Activated CD8-positive, alpha-beta memory T cell treated with anti-CD3 and anti-CD28 coated beads for 1 hour (primary cell): Measurements from ENCODE around the gene AMPD3.
A peak's percentile ranks its signal among the peaks of the same experiment; 100 is the strongest.
"Not testable (repeated sequence)": the region's sequence is repeated elsewhere in the genome, so short reads cannot be mapped to it uniquely, and the experiment has no call there.

ENCODE experiments used
- DNase-seq, 2 donors: peaks; one replicate each; pipeline ENCODE4 v3.0.0-alpha.2; 2020; ENCODE audit warnings: low read depth in 1 of 2; ENCODE audit errors: extremely low read depth in 1 of 2

AMPD3 gene

DNA sequence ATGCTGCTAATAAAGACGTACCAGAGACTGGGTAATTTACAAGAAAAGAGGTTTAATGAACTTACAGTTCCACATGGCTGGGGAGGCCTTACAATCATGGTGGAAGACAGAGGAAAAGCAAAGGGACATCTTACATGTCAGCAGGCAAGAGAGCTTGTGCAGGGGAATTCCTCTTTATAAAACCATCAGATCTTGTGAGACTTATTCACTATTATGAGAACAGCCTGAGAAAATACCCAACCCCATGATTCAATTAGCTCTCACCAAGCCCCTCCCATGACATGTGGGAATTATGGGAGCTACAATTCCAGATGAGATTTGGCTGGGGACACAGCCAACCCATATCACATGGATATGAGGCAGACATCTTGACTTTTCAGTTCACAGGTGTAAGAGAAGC, 18.4 kb upstream of the AMPD3 start:
- DNase-seq: not testable (repeated sequence)

GRCh38 chr11:10438458-10438857, 16.6 kb upstream of the AMPD3 start:
- DNase-seq: no peak

GRCh38 chr11:10439351-10439750, 15.7 kb upstream of the AMPD3 start:
- DNase-seq: no peak

- DNase-seq: no peak
These were observed 15.1 kb upstream of the AMPD3 start for GRCh38 chr11:10439924-10440323.

GRCh38 chr11:10440401-10440800, 14.7 kb upstream of the AMPD3 start:
- no peak for DNase-seq

DNA sequence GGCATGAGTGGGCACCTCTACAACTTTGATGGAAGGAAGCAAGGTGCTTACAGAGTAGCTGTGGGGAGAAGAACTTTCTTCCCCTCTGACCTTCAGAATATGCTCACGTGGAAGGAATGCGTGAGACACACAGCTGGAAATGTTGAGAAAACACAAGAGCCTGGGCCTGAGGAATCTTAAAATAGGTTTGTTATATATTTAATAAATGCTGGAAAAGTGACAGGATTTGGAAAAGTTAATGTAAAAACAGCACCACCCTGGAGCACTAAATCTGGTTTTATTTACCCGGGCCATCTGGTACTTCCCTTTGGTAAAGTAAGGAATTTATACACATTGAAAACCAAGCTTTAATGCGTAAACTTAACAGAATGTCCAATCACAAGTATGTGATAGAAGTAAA, 14.0 kb upstream of the AMPD3 start:
- DNase-seq: no peak

DNA sequence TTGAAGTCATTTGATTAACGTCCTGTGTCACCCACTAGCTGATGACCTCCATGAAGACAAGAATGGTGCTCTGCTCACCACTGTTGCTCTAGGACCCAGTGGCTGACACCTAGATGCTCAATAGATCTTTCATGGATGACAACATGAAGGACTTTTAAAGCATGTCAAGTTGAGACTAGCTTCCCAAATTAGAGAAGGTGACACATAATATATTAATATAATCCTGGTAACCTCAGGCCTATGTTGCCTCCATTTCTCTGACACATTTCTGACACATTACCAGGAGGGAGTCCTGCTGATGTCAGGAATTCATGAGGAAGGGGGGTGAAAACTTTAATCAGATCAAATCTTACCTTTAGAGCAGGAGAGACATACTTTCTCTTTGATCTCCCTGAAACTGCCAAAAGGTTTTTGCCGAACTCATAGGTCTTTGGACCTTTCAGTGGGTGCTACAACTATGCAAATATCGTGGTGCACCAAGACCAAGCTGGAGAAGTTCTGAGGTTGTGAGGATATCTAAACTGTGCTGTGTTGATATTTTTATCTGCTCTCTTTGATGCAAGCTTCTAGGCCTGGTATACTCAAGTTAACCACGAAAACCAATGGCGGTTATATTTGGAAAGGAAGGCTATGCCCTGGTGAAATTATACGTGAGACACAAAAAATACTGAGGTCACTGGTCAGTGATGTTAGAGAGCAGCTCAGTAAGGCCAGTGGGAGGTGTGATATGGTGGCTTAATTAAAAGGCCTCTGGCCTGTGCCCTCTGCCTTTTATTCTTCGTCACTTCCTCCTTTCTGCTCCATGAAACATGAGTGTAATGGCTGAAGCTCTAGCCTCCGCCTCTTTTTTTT, 13.2 kb upstream of the AMPD3 start:
- DNase-seq: no peak

DNA sequence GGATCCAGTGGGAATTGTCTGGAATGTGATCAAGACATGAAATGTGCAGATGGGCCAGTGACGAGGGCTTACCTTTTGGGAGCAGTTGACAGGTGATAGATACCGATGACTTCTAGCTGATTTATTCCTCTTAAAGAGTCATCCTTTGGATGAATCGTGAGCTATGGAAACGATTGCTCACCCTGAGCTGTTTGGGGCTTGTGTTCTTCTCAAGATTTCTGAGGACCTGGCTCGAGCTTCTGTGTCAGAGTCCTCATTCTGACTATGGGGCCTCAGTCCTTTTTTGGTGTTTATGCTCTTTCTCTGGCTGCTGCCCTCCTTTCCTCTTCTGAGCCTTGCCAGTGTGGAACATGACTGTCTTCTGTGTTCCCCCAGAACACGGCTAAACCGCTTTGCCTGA, 11.9 kb upstream of the AMPD3 start:
- DNase-seq: no peak

- no peak for DNase-seq
These were observed 11.3 kb upstream of the AMPD3 start for GRCh38 chr11:10443721-10444235.

DNA sequence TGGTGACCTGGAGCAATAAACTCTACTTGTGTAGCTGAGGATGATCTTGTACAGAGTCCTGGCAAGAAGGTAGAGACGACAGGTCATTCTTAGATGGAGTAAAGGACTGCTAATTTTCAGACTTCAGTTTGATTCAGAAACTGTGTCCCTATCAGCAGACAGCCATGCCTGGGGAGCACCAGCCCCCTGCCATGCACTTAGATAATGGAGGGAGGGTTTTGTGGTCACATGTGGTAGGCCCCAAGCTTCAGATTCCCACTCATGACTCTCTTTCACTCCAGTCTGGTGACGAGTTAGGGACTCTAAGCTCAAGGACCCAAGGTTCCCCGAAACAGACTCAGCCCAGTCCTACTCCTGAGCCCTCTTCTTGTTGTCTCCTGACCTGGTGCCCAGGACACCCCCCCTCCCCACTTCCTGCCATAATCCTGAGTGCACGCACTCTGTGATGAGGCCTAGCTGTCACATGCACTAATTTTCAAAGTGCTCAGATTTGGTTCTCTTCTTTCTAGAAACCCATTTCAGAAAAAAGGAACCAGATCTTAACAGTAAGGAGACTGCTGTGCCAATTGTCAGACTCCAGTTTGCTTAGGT, 10.2 kb upstream of the AMPD3 start:
- no peak for DNase-seq

- no peak for DNase-seq
These were observed 7.6 kb upstream of the AMPD3 start for GRCh38 chr11:10447445-10447844.

- peak in 1 of 2 donors; percentile 39 for DNase-seq
These were observed 4.3 kb upstream of the AMPD3 start for GRCh38 chr11:10450462-10451425.

- no peak for DNase-seq
These were observed 3.5 kb upstream of the AMPD3 start for GRCh38 chr11:10451426-10452116.

DNA sequence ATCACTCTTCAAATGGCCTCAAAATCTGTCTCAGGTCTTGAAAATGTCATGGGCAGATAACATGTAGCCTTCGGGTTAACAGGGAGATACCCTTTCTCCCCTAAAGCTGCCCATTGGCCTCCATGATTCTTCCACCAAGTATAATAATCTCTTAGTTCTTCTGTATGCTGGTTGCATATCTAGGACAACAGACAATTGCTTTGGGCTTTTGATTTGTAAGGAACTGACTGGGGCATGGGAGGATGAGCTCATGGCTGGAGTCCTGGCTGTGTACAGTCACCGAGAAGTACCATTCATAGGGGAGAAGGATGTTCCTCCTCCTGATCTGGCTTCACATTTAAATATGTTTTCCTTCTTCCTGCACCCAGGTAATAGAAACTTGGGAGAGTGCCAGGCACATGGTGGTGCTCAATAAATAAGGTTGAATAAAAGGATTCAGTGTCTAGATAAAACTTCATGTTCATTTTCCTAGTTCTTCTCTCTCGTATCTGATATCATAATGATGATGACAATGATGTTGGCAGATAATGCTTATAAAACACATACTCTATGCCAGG, 2.8 kb upstream of the AMPD3 start:
- DNase-seq: no peak

DNA sequence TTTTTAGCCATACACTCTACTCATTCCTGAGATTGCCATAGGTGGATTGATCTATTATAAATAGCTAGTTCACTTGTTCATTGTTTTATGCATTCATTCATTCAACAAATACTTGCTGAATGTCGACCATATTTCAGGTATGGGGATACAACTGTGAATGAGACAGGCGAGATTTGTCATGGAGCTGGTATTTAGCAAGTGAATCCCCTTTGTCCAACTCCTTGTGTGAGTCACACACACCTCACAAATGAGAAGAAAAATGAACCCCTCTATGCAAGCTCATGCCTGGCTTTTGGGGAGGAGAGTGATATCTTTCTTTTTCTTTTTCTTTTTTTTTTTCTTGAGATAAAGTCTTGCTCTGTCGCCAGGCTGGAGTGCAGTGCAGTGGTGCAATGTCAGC, 1.8 kb upstream of the AMPD3 start:
- no peak for DNase-seq

DNA sequence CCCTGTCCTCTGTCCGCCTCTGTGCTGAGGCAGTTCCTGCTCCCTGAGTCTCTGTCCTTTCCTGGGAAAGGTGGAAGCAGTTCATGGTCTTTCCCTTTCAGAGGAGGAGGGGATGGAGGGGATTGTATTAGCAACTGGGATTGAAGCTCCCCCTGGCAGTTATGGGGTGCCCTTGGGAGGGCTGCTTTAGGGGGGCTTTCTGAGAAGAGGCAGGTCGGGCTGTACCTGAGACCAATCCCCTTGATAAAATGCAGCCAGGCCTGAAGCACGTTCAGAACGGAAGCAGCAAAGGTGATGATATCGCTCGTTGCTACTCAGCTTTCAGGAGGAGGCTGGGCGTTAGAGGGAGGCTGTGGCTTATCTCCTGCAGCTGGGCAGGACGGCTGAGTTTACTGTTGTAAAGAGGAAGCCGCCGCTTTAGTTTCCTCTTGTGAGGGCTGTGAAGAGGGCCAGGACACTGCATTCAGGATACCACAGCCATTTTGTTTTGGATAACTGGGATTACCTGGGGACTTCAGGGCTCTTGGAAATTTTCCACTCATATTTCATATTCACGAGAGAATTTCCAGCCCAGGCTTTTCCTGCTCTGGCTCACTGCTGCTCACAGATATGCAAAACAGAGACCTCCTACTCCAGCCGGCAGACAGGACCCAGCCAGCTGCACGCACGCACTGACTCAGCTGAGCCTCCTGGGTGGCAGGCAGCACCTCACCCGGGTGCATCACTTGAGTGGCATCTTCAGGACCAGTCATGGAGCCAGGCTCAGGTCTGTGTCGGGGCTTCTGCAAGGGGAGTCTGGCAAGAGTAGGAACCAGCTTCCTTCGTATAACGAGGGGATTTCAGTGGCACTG, 798 bp downstream of the AMPD3 start:
- peak in 1 of 2 donors; percentile 46 for DNase-seq

- no peak for DNase-seq
These were observed 1.5 kb downstream of the AMPD3 start for GRCh38 chr11:10456519-10456918.

GRCh38 chr11:10457901-10458300, 2.8 kb downstream of the AMPD3 start:
- no peak for DNase-seq
